ENCODE results near the gene EFNB1.

EFNB1 gene

GRCh38 chrX:68827848-68828624 lies 785 bp upstream of the EFNB1 start:
- DNase-seq (ENCODE audit: low spot score), result peak; percentile 72

GRCh38 chrX:68829582-68830418 lies 979 bp downstream of the EFNB1 start:
- no peak for DNase-seq (ENCODE audit: low spot score)

- DNase-seq (ENCODE audit: low spot score), result no peak
Observed at GRCh38 chrX:68830419-68831404, 1.9 kb downstream of the EFNB1 start.

- DNase-seq (ENCODE audit: low spot score), result no peak
Observed at GRCh38 chrX:68831405-68832100, 2.7 kb downstream of the EFNB1 start.

- no peak for DNase-seq (ENCODE audit: low spot score)
Observed at GRCh38 chrX:68832101-68832416, 3.2 kb downstream of the EFNB1 start.

- no peak for DNase-seq (ENCODE audit: low spot score)
Observed at GRCh38 chrX:68832516-68833447, 4.0 kb downstream of the EFNB1 start.

GRCh38 chrX:68833448-68833805 lies 4.6 kb downstream of the EFNB1 start:
- DNase-seq (ENCODE audit: low spot score), result no peak

- no peak for DNase-seq (ENCODE audit: low spot score)
Observed at GRCh38 chrX:68833855-68834331, 5.1 kb downstream of the EFNB1 start.

GRCh38 chrX:68834371-68835103 lies 5.7 kb downstream of the EFNB1 start:
- no peak for DNase-seq (ENCODE audit: low spot score)

GRCh38 chrX:68835104-68835442 lies 6.3 kb downstream of the EFNB1 start:
- DNase-seq (ENCODE audit: low spot score), result no peak

- DNase-seq (ENCODE audit: low spot score), result no peak
Observed at GRCh38 chrX:68835468-68835867, 6.6 kb downstream of the EFNB1 start.

GRCh38 chrX:68837119-68837518 lies 8.3 kb downstream of the EFNB1 start:
- no peak for DNase-seq (ENCODE audit: low spot score)

- no peak for DNase-seq (ENCODE audit: low spot score)
Observed at GRCh38 chrX:68838571-68838910, 9.7 kb downstream of the EFNB1 start.

- DNase-seq (ENCODE audit: low spot score), result no peak
Observed at GRCh38 chrX:68839771-68840170, 10.9 kb downstream of the EFNB1 start.

- no peak for DNase-seq (ENCODE audit: low spot score)
Observed at GRCh38 chrX:68840256-68840655, 11.4 kb downstream of the EFNB1 start.

- no peak for DNase-seq (ENCODE audit: low spot score)
Observed at GRCh38 chrX:68841251-68842049, 12.6 kb downstream of the EFNB1 start.

GRCh38 chrX:68842351-68842750 lies 13.5 kb downstream of the EFNB1 start:
- no peak for DNase-seq (ENCODE audit: low spot score)

- no peak for DNase-seq (ENCODE audit: low spot score)
Observed at GRCh38 chrX:68842781-68843581, 14.2 kb downstream of the EFNB1 start.
